ENCODE results near the gene COL13A1. TPM values are rescaled to one million over a fixed set of nuclear protein-coding genes. Genes with fewer than 3 reads are reported as not detected.
A peak's percentile ranks its signal among the peaks of the same experiment; 100 is the strongest.

The COL13A1 gene
- polyA plus RNA-seq, 1 of the 3 experiments (the other 2 are of a cell fraction) = 26.7 TPM

DNA sequence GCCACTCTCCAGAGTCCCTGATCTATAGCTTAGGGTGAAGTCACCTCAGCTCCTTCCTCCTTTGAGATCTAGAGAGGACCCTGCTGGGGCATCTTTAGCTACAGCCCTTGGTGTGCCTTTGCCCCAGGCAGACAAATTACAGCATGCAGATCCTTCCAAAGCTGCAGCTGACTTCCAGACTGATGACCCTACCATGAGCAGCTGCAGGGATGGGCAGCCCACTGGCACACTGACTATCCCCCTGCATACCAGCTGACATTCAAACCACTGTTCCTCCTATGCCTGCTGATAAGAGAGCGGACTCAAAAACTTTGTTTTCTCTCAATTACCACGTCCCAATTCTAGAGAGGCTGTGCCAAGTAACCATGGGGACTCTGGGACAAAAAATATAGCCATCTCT, 70.6 kb downstream of the COL13A1 start (continued):
- TF ChIP-seq FOXJ3 (CRISPR knock-in tag; IDR thresholded peaks at IDR 0.05) (no peak), EZH2phosphoT487 (IDR thresholded peaks at IDR 0.05; ENCODE audit: borderline replicate concordance, low read depth) (no peak), ELF1 (IDR thresholded peaks at IDR 0.05) (no peak), TAF1 (IDR thresholded peaks at IDR 0.05; ENCODE audit: borderline replicate concordance, low read depth, low read length) (no peak)
- TF ChIP-seq, protein P1, sequence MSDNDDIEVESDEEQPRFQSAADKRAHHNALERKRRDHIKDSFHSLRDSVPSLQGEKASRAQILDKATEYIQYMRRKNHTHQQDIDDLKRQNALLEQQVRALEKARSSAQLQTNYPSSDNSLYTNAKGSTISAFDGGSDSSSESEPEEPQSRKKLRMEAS (IDR thresholded peaks at IDR 0.05; ENCODE audit: low read depth) = no peak

DNA sequence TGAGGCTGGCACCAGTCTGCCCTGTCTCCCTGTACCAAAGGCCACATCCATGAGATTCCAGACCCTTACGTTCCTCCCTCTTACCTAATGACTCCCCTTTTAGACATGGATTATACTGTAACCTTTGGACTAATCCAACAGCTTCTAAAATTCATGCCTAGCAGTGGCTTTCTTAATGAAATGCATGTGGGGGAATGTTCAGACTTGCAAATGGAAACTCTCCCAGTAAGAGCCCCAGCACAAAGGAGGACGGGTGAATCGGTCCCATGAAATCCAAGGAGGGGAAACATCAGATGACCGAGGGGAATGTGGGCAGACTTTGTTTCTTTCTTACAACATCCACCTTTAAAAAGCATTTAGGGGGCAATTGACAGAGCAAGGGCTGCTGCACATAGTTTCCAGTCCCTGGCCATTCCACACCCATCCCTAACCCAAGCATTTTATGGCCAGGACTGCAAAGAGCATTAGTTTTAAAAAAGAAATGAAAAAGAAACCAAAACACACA, 71.5 kb downstream of the COL13A1 start:
- Histone ChIP-seq H3K9me3 (no peaks in the 10 kb centered on the region), H2AFZ (ENCODE audit: low read depth) (no peak overlapping the region), H3F3A (replicated peaks; ENCODE audit: insufficient read depth) (peaks cover 5% of the 10 kb centered on the region), H3K9me2 (no peaks in the 10 kb centered on the region), H3K36me3 (replicated peaks in 1 of 2; ENCODE audit: control insufficient read depth in 1 of 2, insufficient read depth in 2 of 2, low read length in 1 of 2) (no peaks in the 10 kb centered on the region), H3K79me2 (ENCODE audit: insufficient read depth) (no peaks in the 10 kb centered on the region; the same call in 1 of the 2 replicates), H3K4me3 (ENCODE audit: low read depth in 2 of 2, low read length in 1 of 2) (no peak overlapping the region), H3K4me2 (no peak overlapping the region), H4K20me1 (ENCODE audit: insufficient read depth) (no peaks in the 10 kb centered on the region), H3K27ac (ENCODE audit: low read depth in 2 of 2, low read length in 1 of 2) (no peak overlapping the region), H3K27me3 (ENCODE audit: insufficient read depth) (no peaks in the 10 kb centered on the region), H3K4me1 (ENCODE audit: control insufficient read depth in 1 of 2, insufficient read depth in 2 of 2, low read depth in 1 of 2, low read length in 1 of 2) (peaks cover 22% of the 10 kb centered on the region in 2 experiments; a peak in 3 of 4 replicates), H3K9ac (no peak overlapping the region)
- DNase-seq = no peak
- ChIA-PET POLR2A (no interaction called here), CTCF (interaction anchor here (1.2 kb wide), 1 partner anchor 21 kb away, joined by 3 read pairs; no protein-coding TSS in a partner anchor)
- 96% methylated on average over 4 of the region's 4 CpGs for WGBS (ENCODE audit: low lambda C conversion rate)
- TF ChIP-seq TCF12 (IDR thresholded peaks at IDR 0.05) (no peak), NFIC (IDR thresholded peaks at IDR 0.05; ENCODE audit: borderline replicate concordance) (no peak)

DNA sequence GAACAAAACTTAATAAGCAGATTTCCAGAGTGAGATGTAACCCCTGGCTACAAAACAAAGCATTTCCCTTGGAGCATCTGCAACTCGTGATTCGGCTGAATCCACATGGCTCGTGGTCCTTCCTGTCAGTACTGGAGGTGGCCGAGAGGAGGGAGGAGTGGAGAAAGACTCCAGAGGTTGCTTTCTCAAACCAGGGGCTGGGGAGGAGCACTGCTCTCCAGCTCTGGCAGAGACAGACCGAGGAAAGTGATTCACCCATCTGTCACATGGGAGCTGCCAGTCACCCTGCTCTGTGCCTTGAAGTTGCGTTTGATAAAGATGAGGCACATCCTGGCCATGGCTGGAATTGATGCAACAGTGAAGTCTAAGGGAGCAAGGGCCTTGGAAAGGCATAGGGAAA, 72.7 kb downstream of the COL13A1 start:
- peak overlapping the region; percentile 27 for H3K4me2 ChIP-seq
- H3K79me2 ChIP-seq (ENCODE audit: insufficient read depth) = no peaks in the 10 kb centered on the region; the same call in 1 of the 2 replicates
- peaks cover 5% of the 10 kb centered on the region for H3F3A ChIP-seq (replicated peaks; ENCODE audit: insufficient read depth)
- H3K9ac ChIP-seq = no peak overlapping the region
- H3K4me1 ChIP-seq (ENCODE audit: control insufficient read depth in 1 of 2, insufficient read depth in 2 of 2, low read depth in 1 of 2, low read length in 1 of 2) = peaks cover 13% of the 10 kb centered on the region in 2 experiments; a peak in 2 of 4 replicates
- 17% methylated on average over 6 of the region's 6 CpGs for WGBS (ENCODE audit: low lambda C conversion rate)
- H4K20me1 ChIP-seq (ENCODE audit: insufficient read depth) = no peaks in the 10 kb centered on the region
- no peak for DNase-seq
- H3K27me3 ChIP-seq (ENCODE audit: insufficient read depth) = no peaks in the 10 kb centered on the region
- CTCF ChIA-PET = interaction anchor here (0.9 to 1.3 kb wide), 2 partner anchors 40 to 355 kb away, joined by 3 to 4 read pairs; no protein-coding TSS in a partner anchor
- H3K27ac ChIP-seq (ENCODE audit: low read depth in 2 of 2, low read length in 1 of 2) = peak overlapping the region in 1 of 2 experiments; percentile 38; a peak in 2 of 4 replicates
- no peak overlapping the region for H2AFZ ChIP-seq (ENCODE audit: low read depth)
- no peak overlapping the region for H3K4me3 ChIP-seq (ENCODE audit: low read depth in 2 of 2, low read length in 1 of 2)
- no peaks in the 10 kb centered on the region for H3K9me3 ChIP-seq
- no peaks in the 10 kb centered on the region for H3K9me2 ChIP-seq
- no peaks in the 10 kb centered on the region for H3K36me3 ChIP-seq (replicated peaks in 1 of 2; ENCODE audit: control insufficient read depth in 1 of 2, insufficient read depth in 2 of 2, low read length in 1 of 2)
- POLR2A ChIA-PET = no interaction called here
- TF ChIP-seq NRF1 (IDR thresholded peaks at IDR 0.05; ENCODE audit: low read depth, low read length) (no peak), RAD21 (IDR thresholded peaks at IDR 0.05; ENCODE audit: low read length) (no peak), SMC3 (IDR thresholded peaks at IDR 0.05; ENCODE audit: low read depth, low read length) (no peak), REST (IDR thresholded peaks at IDR 0.05; ENCODE audit: low read depth, low read length) (no peak), POLR2AphosphoS5 (IDR thresholded peaks at IDR 0.05; ENCODE audit: low read depth, low read length) (no peak), NFIC (IDR thresholded peaks at IDR 0.05; ENCODE audit: borderline replicate concordance) (no peak), RCOR1 (IDR thresholded peaks at IDR 0.05; ENCODE audit: low read length) (no peak), RXRA (IDR thresholded peaks at IDR 0.05; ENCODE audit: borderline replicate concordance, low read depth) (no peak), FOSL2 (IDR thresholded peaks at IDR 0.05; ENCODE audit: borderline replicate concordance, low read depth) (peak; percentile 42; the same call in 1 of the 2 replicates), ELF1 (IDR thresholded peaks at IDR 0.05) (no peak), ZBTB33 (IDR thresholded peaks at IDR 0.05; ENCODE audit: borderline replicate concordance, low read depth) (no peak), USF1 (IDR thresholded peaks at IDR 0.05; ENCODE audit: borderline replicate concordance, low read depth) (no peak), MEF2A (IDR thresholded peaks at IDR 0.05; ENCODE audit: borderline replicate concordance, low read depth) (no peak), TCF12 (IDR thresholded peaks at IDR 0.05) (no peak), TEAD4 (IDR thresholded peaks at IDR 0.05; ENCODE audit: borderline replicate concordance, insufficient read depth) (no peak)
- TF ChIP-seq, protein P1 (IDR thresholded peaks at IDR 0.05; ENCODE audit: low read depth) = peak; percentile 63

Measured in SK-N-SH (cell line).